Adrenal gland (tissue), 5 donors: ENCODE measurements around the gene TSPAN2.

Source experiments
- CTCF ChIP-seq, 6 experiments: fragments of 450-650 bp in 4 of 6; fragments of 200-600 bp in 2 of 6; sonication (generic) in 1 of 6; IDR thresholded peaks; 1 replicate in 5 of 6; 2 replicates in 1 of 6; pipeline versions ENCODE4 v1.5.1 to v1.8.0; 2016 to 2021; ENCODE audit warnings: antibody characterized with exemption in 6 of 6, mild to moderate bottlenecking in 2 of 6, moderate library complexity in 1 of 6
- POLR2A ChIP-seq, 2 donors: fragments of 450-650 bp; IDR thresholded peaks; one replicate each; pipeline ENCODE4 v1.6.1; 2017; ENCODE audit warnings: antibody characterized with exemption in 2 of 2, mild to moderate bottlenecking in 2 of 2, moderate library complexity in 1 of 2
- donor health status: DM: no; HTN: no; CAD: no.

- no peak for TF ChIP-seq CTCF (IDR thresholded peaks at IDR 0.05)
- TF ChIP-seq POLR2A (IDR thresholded peaks at IDR 0.05) = no peak
Observed at GRCh38 chr1:115069659-115070308, 19.5 kb downstream of the TSPAN2 start.
